GM21619 (cell line): ENCODE measurements around the gene EPM2A.
"Not testable (repeated sequence)": the region's sequence is repeated elsewhere in the genome, so short reads cannot be mapped to it uniquely, and the experiment has no call there.

Experiments used
- ATAC-seq: cut with Tn5 transposase; IDR thresholded peaks from one replicate; pipeline ENCODE4 v1.9.1; 2021; ENCODE audit not compliant: unreplicated experiment

The EPM2A gene

GRCh38 chr6:145731447-145731846 lies 3.9 kb downstream of the EPM2A start:
- no peak for ATAC-seq

- ATAC-seq, result no peak
These were observed 5.4 kb downstream of the EPM2A start for GRCh38 chr6:145729887-145730286.

GRCh38 chr6:145728444-145729385 lies 6.6 kb downstream of the EPM2A start:
- no peak for ATAC-seq

- ATAC-seq, result no peak
These were observed 7.4 kb downstream of the EPM2A start for GRCh38 chr6:145727817-145728388.

DNA sequence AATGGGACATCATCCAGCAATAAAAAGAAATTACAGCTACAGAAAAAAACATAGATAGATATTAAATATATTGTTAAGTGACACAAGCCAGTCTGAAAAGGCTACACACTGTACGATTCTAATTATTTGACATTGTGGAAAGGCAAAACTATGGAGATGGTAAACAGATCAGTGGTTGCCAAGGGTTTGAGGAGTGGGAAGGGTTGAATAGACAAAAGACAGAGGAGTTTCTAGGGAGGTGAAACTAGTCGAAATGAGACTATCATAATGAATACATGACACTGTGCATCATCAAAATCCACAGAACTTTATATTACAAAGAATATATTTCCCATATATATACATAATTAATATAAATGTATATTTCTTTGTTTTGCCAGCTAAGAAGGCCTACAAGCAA lies 9.8 kb downstream of the EPM2A start:
- ATAC-seq, result no peak

DNA sequence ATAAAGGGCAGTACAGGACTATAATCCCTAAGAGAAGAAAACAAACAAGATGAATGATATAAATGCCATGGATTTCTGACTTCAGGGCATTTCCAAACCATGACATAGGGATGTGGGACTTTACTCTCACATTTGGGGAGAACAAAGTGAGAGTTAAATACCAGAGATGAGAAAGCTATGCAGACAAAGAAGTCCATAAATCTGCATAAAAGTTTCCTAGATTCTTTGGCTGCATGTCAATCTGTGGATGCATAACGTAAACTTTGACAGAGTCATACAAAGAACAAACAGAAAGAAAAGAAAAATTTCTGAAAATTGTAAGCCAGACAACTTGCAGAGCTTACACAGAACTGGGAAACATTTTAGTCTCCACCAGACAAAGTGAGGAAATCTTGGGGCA lies 11.7 kb downstream of the EPM2A start:
- no peak for ATAC-seq

DNA sequence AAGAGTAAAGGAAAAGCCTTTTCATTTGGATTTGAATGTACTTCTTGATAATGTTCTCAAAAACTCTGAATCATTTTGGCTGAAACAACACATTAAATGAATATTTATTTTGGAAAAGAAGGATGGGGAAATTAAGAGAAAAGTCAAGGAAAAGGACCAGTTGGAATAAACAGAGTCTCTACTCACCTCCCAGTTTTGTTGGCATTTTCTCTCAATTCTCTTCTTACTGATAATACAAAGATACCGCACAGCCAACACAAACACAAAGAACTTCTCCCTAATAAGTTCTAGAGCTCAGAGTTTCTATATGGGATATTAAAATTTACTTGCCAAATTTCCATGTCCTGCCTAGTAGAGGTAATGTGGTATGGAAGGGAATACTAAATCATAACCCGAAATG lies 13.1 kb downstream of the EPM2A start:
- no peak for ATAC-seq

DNA sequence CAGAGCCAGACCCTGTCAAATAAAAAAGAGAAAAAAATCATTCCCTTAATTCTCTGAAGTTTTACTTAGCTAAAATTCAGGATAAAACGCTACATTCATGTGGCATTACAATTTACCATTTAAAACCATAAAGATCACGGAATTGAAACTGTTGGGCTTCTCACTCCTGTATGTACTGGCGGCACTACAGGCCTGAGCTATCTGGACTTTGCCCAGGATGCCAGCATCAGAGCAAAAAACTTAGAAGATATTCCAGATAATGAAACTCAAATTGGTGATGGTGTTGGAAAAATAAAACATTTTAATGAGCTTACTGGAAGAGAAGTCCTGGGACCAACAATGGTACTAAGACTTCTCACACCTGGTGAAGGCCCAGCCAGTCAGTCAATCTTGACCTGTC lies 14.2 kb downstream of the EPM2A start:
- ATAC-seq, result no peak

- ATAC-seq, result no peak
These were observed 19.9 kb downstream of the EPM2A start for GRCh38 chr6:145715426-145715825.

DNA sequence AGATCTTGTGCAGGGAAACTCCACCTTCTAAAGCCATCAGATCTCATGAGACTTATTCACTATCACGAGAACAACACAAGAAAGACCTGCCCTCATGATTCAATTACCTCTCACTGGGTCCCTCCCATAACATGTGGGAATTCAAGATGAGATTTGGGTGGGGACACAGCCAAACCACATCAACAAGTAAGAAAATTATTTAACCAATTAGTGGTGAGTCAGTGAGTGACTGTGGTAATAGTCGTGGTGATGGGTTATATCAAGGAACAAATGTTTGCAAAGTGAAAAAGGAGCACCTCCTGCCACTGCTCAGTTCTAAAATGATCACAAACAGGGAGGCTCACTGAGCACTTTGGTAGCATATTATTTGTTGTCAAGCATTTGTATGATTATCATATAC lies 20.6 kb downstream of the EPM2A start:
- ATAC-seq, result no peak

- ATAC-seq, result no peak
These were observed 21.5 kb downstream of the EPM2A start for GRCh38 chr6:145713773-145714172.

DNA sequence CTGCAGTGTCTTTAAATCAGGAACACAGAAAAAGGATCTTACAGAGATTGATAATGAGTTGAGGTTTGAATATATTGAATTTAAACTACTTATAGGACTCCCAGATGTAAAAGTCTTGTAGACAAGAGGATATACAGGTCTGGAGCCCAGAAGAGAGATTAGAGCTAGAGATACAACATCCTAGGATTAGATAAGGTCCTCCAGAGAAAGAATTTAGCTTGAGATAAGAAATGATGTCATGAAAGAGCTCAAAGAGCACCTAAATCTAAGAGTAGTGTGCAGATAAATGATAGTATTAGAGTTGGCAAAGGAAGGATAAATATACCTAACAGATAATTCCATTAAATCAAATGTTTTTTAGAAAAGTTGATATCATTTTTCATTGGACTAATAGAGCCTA lies 23.9 kb downstream of the EPM2A start:
- no peak for ATAC-seq

GRCh38 chr6:145707397-145707796 lies 27.9 kb downstream of the EPM2A start:
- ATAC-seq, result no peak

- ATAC-seq, result no peak
These were observed 29.8 kb downstream of the EPM2A start for GRCh38 chr6:145705561-145705960.

DNA sequence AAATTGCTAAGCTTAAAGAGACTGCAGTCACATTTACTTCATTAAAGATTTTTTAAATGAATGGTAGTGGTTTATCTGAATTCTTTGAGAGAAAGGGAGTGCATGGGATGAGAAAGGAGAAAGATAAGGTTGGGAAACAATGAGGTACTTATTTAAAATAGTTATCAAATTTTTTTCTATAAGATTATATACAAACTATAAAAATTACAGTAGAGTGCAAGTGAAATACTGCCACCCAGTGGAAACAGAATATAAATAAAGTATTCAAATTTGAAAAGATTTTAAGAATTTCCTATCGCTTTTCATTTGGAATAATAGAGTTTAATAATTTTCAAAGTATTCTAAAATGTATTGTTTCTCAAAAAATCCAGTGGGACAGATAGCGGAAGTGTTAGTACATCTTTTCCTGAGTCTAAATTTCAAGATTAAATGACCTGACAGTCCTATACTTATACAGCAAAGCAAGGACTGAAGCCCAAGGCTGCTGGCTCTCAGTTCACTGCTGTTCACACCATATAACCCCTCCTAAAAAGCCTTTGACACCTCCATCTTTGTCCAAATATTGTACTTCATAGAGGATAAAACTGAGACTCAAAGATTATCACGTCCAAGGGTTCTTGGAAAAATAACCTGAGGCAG lies 31.1 kb downstream of the EPM2A start:
- ATAC-seq, result no peak

DNA sequence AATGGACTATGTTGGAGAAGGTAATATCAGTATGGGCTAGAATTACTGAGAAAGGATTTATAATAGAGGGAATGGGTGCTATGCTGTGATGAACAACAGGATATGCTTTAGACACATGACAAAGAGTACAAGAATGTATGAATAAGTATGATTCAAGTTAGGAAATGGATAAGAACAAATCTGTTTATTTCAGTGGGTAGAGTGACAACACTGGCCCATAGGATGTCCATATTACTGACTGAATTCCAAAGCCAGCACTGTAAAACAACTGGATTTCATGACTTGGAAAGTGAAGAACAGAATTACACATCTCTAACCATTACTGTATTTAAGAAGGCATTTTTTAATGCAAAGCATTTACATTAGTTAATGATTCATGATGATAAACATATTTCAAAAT lies 35.9 kb downstream of the EPM2A start:
- ATAC-seq, result no peak

DNA sequence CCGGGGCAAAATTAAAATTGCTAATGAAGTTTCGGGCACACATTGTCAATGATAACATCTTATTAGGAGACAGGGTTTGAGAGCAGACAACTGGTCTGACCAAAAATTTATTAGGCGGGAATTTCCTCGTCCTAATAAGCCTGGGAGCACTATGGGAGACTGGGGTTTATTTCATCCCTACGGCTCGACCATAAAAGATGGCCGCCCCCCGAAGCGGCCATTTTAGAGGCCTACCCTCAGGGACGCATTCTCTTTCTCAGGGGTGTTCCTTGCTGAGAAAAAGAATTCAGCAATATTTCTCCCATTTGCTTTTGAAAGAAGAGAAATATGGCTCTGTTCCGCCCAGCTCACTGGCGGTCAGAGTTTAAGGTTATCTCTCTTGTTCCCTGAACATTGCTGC lies 37.9 kb downstream of the EPM2A start:
- not testable (repeated sequence) for ATAC-seq

- ATAC-seq, result no peak
These were observed 41.1 kb downstream of the EPM2A start for GRCh38 chr6:145694083-145694737.

DNA sequence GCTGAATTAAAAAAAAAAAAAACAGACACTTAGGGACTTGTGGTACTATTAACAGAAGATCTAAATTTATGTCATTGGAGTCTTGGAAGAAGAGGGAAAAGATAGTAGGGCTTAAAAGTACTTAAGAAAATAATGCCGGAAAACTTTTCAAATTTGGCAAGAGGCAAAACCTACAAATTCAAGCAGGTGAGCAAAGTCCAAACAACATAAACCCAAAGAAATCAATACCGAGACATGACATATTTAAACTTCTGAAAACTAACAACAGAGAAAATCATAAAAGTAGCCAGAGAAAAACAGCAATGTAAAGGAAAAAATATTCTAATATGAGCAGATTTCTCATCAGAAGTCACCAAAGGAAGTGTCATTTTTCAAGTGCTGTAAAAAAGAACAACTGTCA lies 44.4 kb downstream of the EPM2A start:
- ATAC-seq, result no peak

- no peak for ATAC-seq
These were observed 45.8 kb downstream of the EPM2A start for GRCh38 chr6:145689529-145689928.

- no peak for ATAC-seq
These were observed 46.8 kb downstream of the EPM2A start for GRCh38 chr6:145688493-145688905.

DNA sequence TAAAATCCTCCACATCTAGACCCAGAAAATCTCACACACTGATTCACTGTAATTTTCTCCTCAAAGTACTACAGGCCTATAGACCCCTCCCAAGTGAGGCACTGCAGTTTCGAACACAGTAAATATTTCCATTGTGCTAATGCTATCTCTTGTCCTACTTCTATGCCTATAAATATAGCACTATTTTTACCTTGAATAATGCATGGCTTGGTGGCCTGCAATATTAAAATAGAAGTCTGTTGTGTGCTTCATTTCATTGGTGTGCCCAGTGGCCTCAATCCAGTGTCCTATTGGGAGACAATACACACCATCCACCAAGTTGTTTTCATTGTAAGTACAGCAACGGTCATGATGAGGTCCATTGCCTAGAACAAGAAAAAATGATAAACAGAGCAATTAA lies 49.4 kb downstream of the EPM2A start:
- ATAC-seq, result no peak
